ENCODE data around the gene PDGFRB. TPM values are rescaled to one million over a fixed set of nuclear protein-coding genes. Genes with fewer than 3 reads are reported as not detected.

Gene PDGFRB
- total and polyA plus RNA-seq, 12 donors = 15.5 to 101 (median 42.9) TPM

GRCh38 chr5:150163547-150164059 is 8.0 kb upstream of the PDGFRB start:
- no peaks in the 10 kb centered on the region for H3K36me3 ChIP-seq
- ATAC-seq (peak; percentile 30 to 61 (median 50)), DNase-seq (peak; percentile 80 to 81)
- H3K4me1 ChIP-seq = peaks cover 13 to 78% (median 56%) of the 10 kb centered on the region in 9 donors
- H3K27me3 ChIP-seq = peaks cover 0 to 31% (median 10%) of the 10 kb centered on the region in 7 donors
- 36 to 40% methylated on average over 13 of the region's 13 CpGs for WGBS, 2 donors
- peak in 3 of 9 donors; percentile 34 to 51 (median 39) for TF ChIP-seq CTCF (IDR thresholded peaks at IDR 0.05)
- no peak overlapping the region for H3K4me3 ChIP-seq
- intact Hi-C loops (cut with DNase I) = loop anchor here in 4 of 10 donors (2.0 to 10.0 kb wide), 4 partner anchors 53 to 271 kb away; no protein-coding TSS in a partner anchor
- H3K9me3 ChIP-seq = no peaks in the 10 kb centered on the region
- H3K27ac ChIP-seq = peak overlapping the region in 9 of 10 donors; percentile 40 to 92 (median 74)

GRCh38 chr5:150163035-150163434 is 7.4 kb upstream of the PDGFRB start:
- Histone ChIP-seq H3K4me1 (peaks cover 16 to 78% (median 59%) of the 10 kb centered on the region in 9 donors), H3K4me3 (no peak overlapping the region), H3K36me3 (no peaks in the 10 kb centered on the region), H3K27me3 (peaks cover 0 to 28% (median 10%) of the 10 kb centered on the region in 7 donors), H3K27ac (peak overlapping the region in 9 of 10 donors; percentile 40 to 92 (median 74)), H3K9me3 (no peaks in the 10 kb centered on the region)
- ATAC-seq (no peak), DNase-seq (no peak)
- 67 to 76% methylated on average over 3 of the region's 3 CpGs for WGBS, 2 donors
- no peak for TF ChIP-seq CTCF (IDR thresholded peaks at IDR 0.05)
- intact Hi-C loops (cut with DNase I) = loop anchor here in 4 of 10 donors (2.0 to 10.0 kb wide), 4 partner anchors 54 to 272 kb away; no protein-coding TSS in a partner anchor

- H3K27me3 ChIP-seq = peaks cover 0 to 19% (median 6%) of the 10 kb centered on the region in 7 donors
- no peak for ATAC-seq
- peak overlapping the region in 9 of 10 donors; percentile 2 to 92 (median 86) for H3K27ac ChIP-seq
- peaks cover 16 to 85% (median 65%) of the 10 kb centered on the region in 9 donors for H3K4me1 ChIP-seq
- H3K9me3 ChIP-seq = no peaks in the 10 kb centered on the region
- no peak for DNase-seq
- no peaks in the 10 kb centered on the region for H3K36me3 ChIP-seq
- intact Hi-C loops (cut with DNase I) = loop anchor here in 4 of 10 donors (2.0 to 10.0 kb wide), 4 partner anchors 55 to 273 kb away; no protein-coding TSS in a partner anchor
- H3K4me3 ChIP-seq = no peak overlapping the region
- WGBS, 2 donors = 91 to 96% methylated on average over 3 of the region's 3 CpGs
- no peak for TF ChIP-seq CTCF (IDR thresholded peaks at IDR 0.05)
Measured at GRCh38 chr5:150162142-150162513, 6.5 kb upstream of the PDGFRB start.

GRCh38 chr5:150161242-150162141 is 5.8 kb upstream of the PDGFRB start:
- WGBS, 2 donors = 44 to 45% methylated on average over 14 of the region's 14 CpGs
- intact Hi-C loops (cut with DNase I) = loop anchor here (1.0 to 10.0 kb wide), 7 partner anchors 19 to 275 kb away; no protein-coding TSS in a partner anchor
- DNase-seq = peak; percentile 85 to 91
- H3K27me3 ChIP-seq = peaks cover 0 to 12% (median 4%) of the 10 kb centered on the region in 7 donors
- no peaks in the 10 kb centered on the region for H3K9me3 ChIP-seq
- peak; percentile 75 to 95 (median 90) for TF ChIP-seq CTCF (IDR thresholded peaks at IDR 0.05)
- H3K4me3 ChIP-seq = no peak overlapping the region
- peaks cover 16 to 89% (median 67%) of the 10 kb centered on the region in 9 donors for H3K4me1 ChIP-seq
- no peaks in the 10 kb centered on the region for H3K36me3 ChIP-seq
- H3K27ac ChIP-seq = peak overlapping the region in 9 of 10 donors; percentile 73 to 92 (median 86)
- peak; percentile 24 to 66 (median 55) for ATAC-seq
